ENCODE measurements around the gene ZNF438. TPM values are rescaled to one million over a fixed set of nuclear protein-coding genes. Genes with fewer than 3 reads are reported as not detected.

Gene ZNF438
- total and polyA plus RNA-seq, 10 of the 15 experiments (the other 5 are each of a cell fraction or from before 2014, with no cell fraction given) = 0.93 to 5.2 (median 1.9) TPM

GRCh38 chr10:31032258-31033132, 830 bp upstream of the ZNF438 start (continued):
- TF ChIP-seq IRF4 (IDR thresholded peaks at IDR 0.05; ENCODE audit: low read depth, low read length) = 0 out of 2 replicates have a peak, but pooled peaks have one; percentile 14
- no peak for TF ChIP-seq NR2C1 (IDR thresholded peaks at IDR 0.05)
- peak; percentile 33 to 53 for TF ChIP-seq IKZF2 (IDR thresholded peaks at IDR 0.05)
- no peak for TF ChIP-seq JUNB (IDR thresholded peaks at IDR 0.05)
- no peak for TF ChIP-seq ZNF622 (IDR thresholded peaks at IDR 0.05)
- TF ChIP-seq MYC (IDR thresholded peaks at IDR 0.05; ENCODE audit: insufficient read depth, insufficient read length, insufficient replicate concordance, low read length, severe bottlenecking) = no peak
- TF ChIP-seq CBX5 (IDR thresholded peaks at IDR 0.05; ENCODE audit: low read depth) = 0 out of 2 replicates have a peak, but pooled peaks have one; percentile 14
- TF ChIP-seq, protein P1, sequence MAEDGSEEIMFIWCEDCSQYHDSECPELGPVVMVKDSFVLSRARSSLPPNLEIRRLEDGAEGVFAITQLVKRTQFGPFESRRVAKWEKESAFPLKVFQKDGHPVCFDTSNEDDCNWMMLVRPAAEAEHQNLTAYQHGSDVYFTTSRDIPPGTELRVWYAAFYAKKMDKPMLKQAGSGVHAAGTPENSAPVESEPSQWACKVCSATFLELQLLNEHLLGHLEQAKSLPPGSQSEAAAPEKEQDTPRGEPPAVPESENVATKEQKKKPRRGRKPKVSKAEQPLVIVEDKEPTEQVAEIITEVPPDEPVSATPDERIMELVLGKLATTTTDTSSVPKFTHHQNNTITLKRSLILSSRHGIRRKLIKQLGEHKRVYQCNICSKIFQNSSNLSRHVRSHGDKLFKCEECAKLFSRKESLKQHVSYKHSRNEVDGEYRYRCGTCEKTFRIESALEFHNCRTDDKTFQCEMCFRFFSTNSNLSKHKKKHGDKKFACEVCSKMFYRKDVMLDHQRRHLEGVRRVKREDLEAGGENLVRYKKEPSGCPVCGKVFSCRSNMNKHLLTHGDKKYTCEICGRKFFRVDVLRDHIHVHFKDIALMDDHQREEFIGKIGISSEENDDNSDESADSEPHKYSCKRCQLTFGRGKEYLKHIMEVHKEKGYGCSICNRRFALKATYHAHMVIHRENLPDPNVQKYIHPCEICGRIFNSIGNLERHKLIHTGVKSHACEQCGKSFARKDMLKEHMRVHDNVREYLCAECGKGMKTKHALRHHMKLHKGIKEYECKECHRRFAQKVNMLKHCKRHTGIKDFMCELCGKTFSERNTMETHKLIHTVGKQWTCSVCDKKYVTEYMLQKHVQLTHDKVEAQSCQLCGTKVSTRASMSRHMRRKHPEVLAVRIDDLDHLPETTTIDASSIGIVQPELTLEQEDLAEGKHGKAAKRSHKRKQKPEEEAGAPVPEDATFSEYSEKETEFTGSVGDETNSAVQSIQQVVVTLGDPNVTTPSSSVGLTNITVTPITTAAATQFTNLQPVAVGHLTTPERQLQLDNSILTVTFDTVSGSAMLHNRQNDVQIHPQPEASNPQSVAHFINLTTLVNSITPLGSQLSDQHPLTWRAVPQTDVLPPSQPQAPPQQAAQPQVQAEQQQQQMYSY (CRISPR knock-in tag; IDR thresholded peaks at IDR 0.05) = no peak
- TF ChIP-seq TARDBP (IDR thresholded peaks at IDR 0.05; ENCODE audit: borderline replicate concordance) = no peak
- TF ChIP-seq GATAD2B (conservative IDR thresholded peaks at IDR 0.05; ENCODE audit: low read depth) = no peak
- TF ChIP-seq, protein P2, sequence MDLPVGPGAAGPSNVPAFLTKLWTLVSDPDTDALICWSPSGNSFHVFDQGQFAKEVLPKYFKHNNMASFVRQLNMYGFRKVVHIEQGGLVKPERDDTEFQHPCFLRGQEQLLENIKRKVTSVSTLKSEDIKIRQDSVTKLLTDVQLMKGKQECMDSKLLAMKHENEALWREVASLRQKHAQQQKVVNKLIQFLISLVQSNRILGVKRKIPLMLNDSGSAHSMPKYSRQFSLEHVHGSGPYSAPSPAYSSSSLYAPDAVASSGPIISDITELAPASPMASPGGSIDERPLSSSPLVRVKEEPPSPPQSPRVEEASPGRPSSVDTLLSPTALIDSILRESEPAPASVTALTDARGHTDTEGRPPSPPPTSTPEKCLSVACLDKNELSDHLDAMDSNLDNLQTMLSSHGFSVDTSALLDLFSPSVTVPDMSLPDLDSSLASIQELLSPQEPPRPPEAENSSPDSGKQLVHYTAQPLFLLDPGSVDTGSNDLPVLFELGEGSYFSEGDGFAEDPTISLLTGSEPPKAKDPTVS (IDR thresholded peaks at IDR 0.05; ENCODE audit: low read depth, low read length) = no peak
- peak in 1 of 2 experiments; percentile 2; a peak in 1 of 4 replicates for TF ChIP-seq BHLHE40 (IDR thresholded peaks at IDR 0.05; ENCODE audit: borderline replicate concordance in 1 of 2, low read depth in 2 of 2, low read length in 1 of 2)
- peak; percentile 20 for TF ChIP-seq POLR2A (IDR thresholded peaks at IDR 0.05; ENCODE audit: low read depth, low read length)
- peak; percentile 66 for TF ChIP-seq POLR2AphosphoS5 (IDR thresholded peaks at IDR 0.05; ENCODE audit: low read length)
- no peak for TF ChIP-seq RUNX3 (IDR thresholded peaks at IDR 0.05; ENCODE audit: low read length)
- TF ChIP-seq HDAC6 (IDR thresholded peaks at IDR 0.05; ENCODE audit: unreplicated experiment) = no peak
- 0 out of 2 replicates have a peak, but pooled peaks have one; percentile 53 for TF ChIP-seq CHD1 (IDR thresholded peaks at IDR 0.05; ENCODE audit: low read depth, low read length)
- TF ChIP-seq ZBED1 (IDR thresholded peaks at IDR 0.05; ENCODE audit: borderline replicate concordance) = 0 out of 2 replicates have a peak, but pooled peaks have one; percentile 17
- no peak for TF ChIP-seq CHD2 (IDR thresholded peaks at IDR 0.05; ENCODE audit: borderline replicate concordance, low read depth, low read length)
- TF ChIP-seq SP1 (IDR thresholded peaks at IDR 0.05; ENCODE audit: low read depth, low read length) = peak; percentile 38
- no peak for TF ChIP-seq E4F1 (IDR thresholded peaks at IDR 0.05; ENCODE audit: borderline replicate concordance, partially characterized antibody)
